NCI-H2227 treated with DMSO at 0.1 percent for 48 hours (cell line): ENCODE results near the gene RPN2.

Experiments used
- DNase-seq: peaks from one replicate; lab custom pipeline; 2025; lab: John Stamatoyannopoulos, UW

The RPN2 gene

GRCh38 chr20:37218976-37219375 lies 39.8 kb downstream of the RPN2 start:
- DNase-seq: no peak

DNA sequence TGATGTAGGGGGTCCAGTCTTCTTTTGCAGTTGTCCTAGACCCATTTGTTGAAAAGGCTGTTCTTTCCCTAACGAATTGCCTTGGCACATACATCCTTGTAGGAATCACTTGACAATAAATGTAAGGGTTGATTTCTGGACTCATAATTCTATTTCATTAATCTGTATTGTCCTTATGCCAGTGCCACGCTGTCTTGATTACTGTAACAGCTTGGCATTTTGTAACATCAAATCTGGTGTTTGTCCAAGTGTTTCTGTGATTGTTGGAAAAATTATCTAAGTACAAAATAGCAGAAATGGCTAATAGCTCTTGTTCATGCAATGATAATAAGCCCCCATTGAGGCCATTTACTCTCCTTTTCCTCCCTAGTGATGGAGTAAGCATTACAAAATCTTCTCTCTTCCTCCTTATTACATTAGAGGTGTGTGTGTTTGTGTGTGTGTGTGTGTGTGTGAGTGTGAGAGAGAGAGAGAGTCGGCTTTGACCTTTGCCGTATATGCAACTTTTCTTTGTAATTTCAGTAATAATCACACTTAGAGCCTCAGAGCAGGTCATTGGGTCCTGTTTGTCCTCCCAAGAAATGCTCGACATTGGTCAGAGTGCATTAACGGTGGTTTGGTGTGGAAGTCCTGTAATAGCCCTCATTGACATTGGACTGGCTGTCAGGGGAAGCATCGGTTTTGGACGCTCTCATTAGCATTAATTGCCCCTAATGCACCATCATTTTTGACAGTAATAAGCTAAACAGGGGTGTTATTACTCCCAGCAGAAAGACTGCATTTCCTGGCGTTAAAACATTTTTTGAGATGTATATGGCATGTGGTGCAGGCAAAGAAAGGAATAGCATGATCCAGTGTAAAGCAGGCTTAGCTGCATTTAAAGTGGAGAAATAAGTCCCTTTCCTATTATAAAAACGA lies 40.9 kb downstream of the RPN2 start:
- DNase-seq: peak; percentile 77

- DNase-seq: no peak
Observed at GRCh38 chr20:37220731-37221130, 41.6 kb downstream of the RPN2 start.

DNA sequence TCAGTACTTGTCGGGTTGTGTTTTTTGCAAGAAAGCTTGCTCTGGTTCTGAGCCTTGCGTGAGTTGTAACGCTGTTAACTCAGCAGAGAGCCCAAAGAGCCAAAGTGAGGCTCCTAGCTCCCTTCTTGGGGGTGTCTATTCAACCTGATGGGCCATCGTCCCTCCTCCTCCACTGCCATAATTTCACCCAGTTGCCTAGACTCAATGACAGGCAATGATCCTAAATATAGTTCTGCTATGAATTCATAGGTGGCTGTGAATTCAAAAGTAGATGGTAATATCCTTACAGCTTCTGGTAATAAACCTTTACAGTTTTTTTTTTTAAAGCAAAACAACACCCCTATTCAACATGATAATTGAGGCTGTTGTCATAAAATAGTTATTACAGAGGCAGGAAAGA lies 43.0 kb downstream of the RPN2 start:
- DNase-seq: no peak

DNA sequence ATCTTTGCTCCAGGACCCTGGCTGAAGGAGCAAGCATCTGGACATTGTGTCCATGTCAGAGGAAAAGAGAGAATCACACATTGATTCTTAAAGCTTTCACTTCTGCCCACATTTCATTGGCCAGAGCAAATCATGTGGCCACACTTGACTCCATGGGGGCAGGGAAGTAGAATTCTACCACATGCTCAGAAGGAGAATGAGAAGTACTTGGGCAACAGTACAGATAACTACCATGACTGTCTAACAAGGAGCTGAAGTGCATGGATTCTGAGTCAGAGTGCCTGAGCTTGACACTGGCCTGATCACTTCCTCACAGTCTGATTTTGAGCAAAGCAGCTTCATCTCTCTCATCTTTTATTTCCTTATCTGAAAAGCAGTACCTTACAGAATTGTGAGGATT lies 43.9 kb downstream of the RPN2 start:
- DNase-seq: peak; percentile 18

GRCh38 chr20:37225146-37225545 lies 46.0 kb downstream of the RPN2 start:
- peak; percentile 23 for DNase-seq

DNA sequence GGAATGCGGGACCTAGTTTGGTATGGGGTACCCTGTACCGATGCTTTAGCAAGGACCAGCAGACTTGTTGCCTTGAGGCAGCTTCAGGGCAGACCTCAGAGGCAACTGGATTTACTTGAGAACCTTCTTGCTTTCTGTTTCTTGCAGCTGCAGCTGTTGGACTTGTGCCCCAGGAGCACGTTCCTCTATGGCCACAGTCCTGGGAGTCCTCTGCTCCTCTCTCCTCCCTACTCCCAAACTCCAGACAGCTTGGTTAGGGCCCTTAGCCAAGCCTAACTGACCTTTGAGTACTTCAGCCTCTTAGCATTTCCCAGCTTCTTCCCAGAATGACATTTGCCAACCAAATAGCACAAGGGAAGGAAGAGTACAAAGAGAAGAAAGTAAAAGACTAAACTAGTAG lies 47.8 kb downstream of the RPN2 start:
- no peak for DNase-seq

GRCh38 chr20:37228082-37228481 lies 49.0 kb downstream of the RPN2 start:
- DNase-seq: no peak

DNA sequence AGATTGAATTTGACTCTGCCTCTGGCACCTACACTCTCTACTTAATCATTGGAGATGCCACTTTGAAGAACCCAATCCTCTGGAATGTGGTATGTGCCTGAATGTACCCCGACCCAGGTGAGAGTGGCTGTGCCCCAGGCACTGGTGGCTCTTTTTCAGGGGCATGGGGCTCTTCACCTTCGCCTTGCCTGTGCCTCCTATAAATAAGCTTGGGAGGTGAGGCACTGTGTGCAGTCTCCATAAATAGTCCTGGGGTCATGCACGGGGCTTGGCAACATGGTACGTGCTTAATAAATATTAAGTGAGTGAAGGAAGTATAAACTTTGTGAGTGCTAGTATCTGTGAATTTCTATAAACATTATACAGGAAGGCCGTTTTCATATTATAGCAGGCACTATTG lies 49.5 kb downstream of the RPN2 start:
- DNase-seq: no peak

GRCh38 chr20:37229357-37229756 lies 50.2 kb downstream of the RPN2 start:
- DNase-seq: peak; percentile 34

- no peak for DNase-seq
Observed at GRCh38 chr20:37230200-37230599, 51.1 kb downstream of the RPN2 start.

- peak; percentile 94 for DNase-seq
Observed at GRCh38 chr20:37231947-37232630, 53.0 kb downstream of the RPN2 start.

DNA sequence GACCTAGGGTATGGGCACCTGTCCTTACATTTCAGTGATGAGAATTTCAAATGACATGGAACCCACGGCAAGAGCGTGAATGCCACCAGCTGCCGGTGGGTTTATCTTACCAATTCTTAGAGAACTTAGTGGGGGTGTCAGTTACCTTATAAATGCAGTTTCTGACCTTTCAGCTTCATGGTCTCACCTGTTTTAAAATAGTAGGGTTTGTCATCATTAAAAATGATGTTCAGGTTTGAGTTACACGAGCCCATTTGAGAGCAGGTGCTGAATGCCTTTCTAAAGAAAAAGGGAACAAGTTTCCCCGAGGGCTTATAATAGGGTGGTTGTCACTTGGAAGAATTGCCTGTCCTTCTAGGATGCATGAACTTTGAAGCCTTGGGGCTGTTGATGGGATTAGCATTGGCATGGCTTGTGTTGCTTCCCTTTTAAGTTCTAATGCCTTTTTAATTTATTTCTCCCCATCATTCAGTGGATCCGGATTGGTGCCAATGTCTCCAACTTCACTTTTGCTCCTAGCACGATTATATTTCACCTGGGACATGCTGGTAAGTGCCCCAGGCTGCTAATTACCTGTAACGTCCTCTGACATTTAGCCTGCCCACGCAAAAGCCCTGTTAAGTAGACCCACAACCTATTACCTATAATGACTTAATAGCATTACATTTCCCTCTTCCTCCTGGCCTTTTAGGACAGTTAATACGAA lies 54.6 kb downstream of the RPN2 start:
- no peak for DNase-seq

DNA sequence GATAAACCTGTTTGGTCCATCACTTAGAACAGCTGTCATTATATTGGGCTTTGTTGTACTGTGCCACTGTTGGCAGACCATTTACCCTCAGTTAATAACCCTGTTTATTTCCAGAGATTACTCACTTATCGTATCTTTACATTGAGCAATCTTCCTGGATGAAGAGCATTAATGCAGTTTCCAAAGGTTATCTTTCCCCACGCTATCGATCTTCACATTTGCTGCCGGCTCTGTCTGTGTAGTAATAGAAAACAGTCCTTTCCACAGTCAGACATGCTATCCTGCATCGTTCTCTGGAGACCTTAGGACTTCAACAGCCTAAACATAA lies 55.1 kb downstream of the RPN2 start:
- DNase-seq: peak; percentile 89

GRCh38 chr20:37235065-37235464 lies 55.9 kb downstream of the RPN2 start:
- no peak for DNase-seq

GRCh38 chr20:37236462-37236861 lies 57.3 kb downstream of the RPN2 start:
- no peak for DNase-seq

DNA sequence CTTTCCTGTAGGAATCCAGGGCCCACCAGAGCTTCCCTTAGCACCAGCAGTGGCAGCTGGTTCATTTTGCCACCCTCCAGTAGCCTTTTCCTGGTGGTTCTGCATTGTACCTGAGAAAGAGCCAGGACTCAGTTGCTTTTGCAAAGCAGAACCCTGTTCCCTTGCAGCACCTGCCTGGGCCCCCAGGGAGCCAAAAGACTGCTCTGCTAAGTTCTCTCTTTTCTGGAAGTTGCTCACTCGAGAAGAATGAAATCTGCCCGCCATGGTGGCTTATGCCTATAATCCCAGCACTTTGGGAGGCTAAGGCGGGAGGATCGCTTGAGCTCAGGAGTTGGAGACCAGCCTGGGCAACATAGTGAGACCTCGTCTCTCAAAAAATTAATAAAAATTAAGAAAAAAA lies 58.5 kb downstream of the RPN2 start:
- no peak for DNase-seq

DNA sequence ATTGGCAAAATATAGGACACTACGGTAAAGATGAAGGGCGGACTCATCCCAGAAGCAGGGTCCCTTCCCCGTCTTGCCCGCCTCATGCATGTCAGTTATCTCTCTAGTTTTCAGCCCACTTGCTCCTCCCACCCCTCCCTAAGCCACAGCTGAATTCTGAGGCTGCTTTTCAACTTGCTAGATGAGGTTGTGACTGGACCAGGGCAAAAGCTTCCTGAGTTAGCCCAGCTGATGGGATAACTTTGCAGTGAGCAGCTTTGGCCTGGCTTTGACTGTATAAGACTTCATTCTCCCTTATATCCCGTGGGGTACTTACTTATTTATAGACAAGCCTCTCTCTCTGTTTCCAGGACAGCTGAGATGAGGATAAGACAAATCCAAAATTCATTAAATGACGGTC lies 59.3 kb downstream of the RPN2 start:
- DNase-seq: no peak

- no peak for DNase-seq
Observed at GRCh38 chr20:37238935-37239451, 59.9 kb downstream of the RPN2 start.

GRCh38 chr20:37240337-37241067 lies 61.4 kb downstream of the RPN2 start:
- DNase-seq: no peak

GRCh38 chr20:37242503-37242902 lies 63.4 kb downstream of the RPN2 start:
- DNase-seq: no peak
